ENCODE results near the gene ZNF641. TPM values are rescaled to one million over a fixed set of nuclear protein-coding genes. Genes with fewer than 3 reads are reported as not detected.
A peak's percentile ranks its signal among the peaks of the same experiment; 100 is the strongest.

ZNF641 gene
- total RNA-seq, 2 experiments from 2014 or later: 16.4 to 16.9 TPM

- Mint-ChIP-seq H3K4me3 (no peak overlapping the region), H3K27me3 (peaks cover 4% of the 10 kb centered on the region), H3K27ac (no peak overlapping the region), H3K4me1 (no peaks in the 10 kb centered on the region), H3K9me3 (peaks cover under 1% of the 10 kb centered on the region), H3K36me3 (ENCODE audit: low read depth) (no peaks in the 10 kb centered on the region)
- CTCF ChIA-PET: no interaction called here
- DNase-seq: no peak
- POLR2A ChIA-PET: no interaction called here
These were observed 39.4 kb downstream of the ZNF641 start for GRCh38 chr12:48311313-48311712.

- H3K27me3 Mint-ChIP-seq: peaks cover 4% of the 10 kb centered on the region
- H3K4me1 Mint-ChIP-seq: no peaks in the 10 kb centered on the region
- CTCF ChIA-PET: no interaction called here
- no peak for DNase-seq
- H3K4me3 Mint-ChIP-seq: no peak overlapping the region
- no peak overlapping the region for H3K27ac Mint-ChIP-seq
- no peaks in the 10 kb centered on the region for H3K9me3 Mint-ChIP-seq
- H3K36me3 Mint-ChIP-seq (ENCODE audit: low read depth): no peaks in the 10 kb centered on the region
- POLR2A ChIA-PET: no interaction called here
These were observed 43.5 kb downstream of the ZNF641 start for GRCh38 chr12:48307269-48307668.

GRCh38 chr12:48305190-48305589 is 45.5 kb downstream of the ZNF641 start:
- ChIA-PET CTCF (no interaction called here), POLR2A (no interaction called here)
- DNase-seq: no peak
- H3K9me3 Mint-ChIP-seq: no peaks in the 10 kb centered on the region
- no peak overlapping the region for H3K4me3 Mint-ChIP-seq
- H3K27ac Mint-ChIP-seq: no peak overlapping the region
- H3K27me3 Mint-ChIP-seq: no peaks in the 10 kb centered on the region
- no peaks in the 10 kb centered on the region for H3K4me1 Mint-ChIP-seq
- no peaks in the 10 kb centered on the region for H3K36me3 Mint-ChIP-seq (ENCODE audit: low read depth)

GRCh38 chr12:48302161-48302911 is 48.4 kb downstream of the ZNF641 start:
- no peaks in the 10 kb centered on the region for H3K36me3 Mint-ChIP-seq (ENCODE audit: low read depth)
- no peaks in the 10 kb centered on the region for H3K4me1 Mint-ChIP-seq
- no peaks in the 10 kb centered on the region for H3K9me3 Mint-ChIP-seq
- H3K4me3 Mint-ChIP-seq: no peak overlapping the region
- DNase-seq: no peak
- H3K27me3 Mint-ChIP-seq: peaks cover 6% of the 10 kb centered on the region
- ChIA-PET POLR2A (no interaction called here), CTCF (no interaction called here)
- no peak overlapping the region for H3K27ac Mint-ChIP-seq

DNA sequence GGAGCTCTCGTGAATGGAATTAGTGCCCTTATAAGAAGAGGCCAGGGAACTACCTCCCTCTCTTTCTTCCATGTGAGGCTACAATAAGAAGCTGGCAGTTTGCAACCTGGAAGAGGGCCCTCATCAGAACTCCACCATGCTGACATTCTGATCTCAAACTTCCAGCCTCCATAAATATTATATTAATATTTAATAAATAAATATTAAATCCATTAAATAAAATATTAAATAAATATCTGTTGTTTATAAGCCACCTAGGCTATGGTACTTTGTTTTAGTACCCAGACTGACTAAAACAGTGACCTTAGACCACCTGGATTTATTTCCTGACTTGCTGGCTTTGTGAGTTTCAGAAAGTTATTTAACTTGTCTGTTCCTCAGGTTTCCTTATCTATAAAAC is 49.9 kb downstream of the ZNF641 start:
- H3K36me3 Mint-ChIP-seq (ENCODE audit: low read depth): no peaks in the 10 kb centered on the region
- H3K4me3 Mint-ChIP-seq: no peak overlapping the region
- peaks cover 7% of the 10 kb centered on the region for H3K4me1 Mint-ChIP-seq
- no peaks in the 10 kb centered on the region for H3K9me3 Mint-ChIP-seq
- CTCF ChIA-PET: no interaction called here
- H3K27me3 Mint-ChIP-seq: peaks cover 12% of the 10 kb centered on the region
- no peak overlapping the region for H3K27ac Mint-ChIP-seq
- POLR2A ChIA-PET: no interaction called here
- no peak for DNase-seq

DNA sequence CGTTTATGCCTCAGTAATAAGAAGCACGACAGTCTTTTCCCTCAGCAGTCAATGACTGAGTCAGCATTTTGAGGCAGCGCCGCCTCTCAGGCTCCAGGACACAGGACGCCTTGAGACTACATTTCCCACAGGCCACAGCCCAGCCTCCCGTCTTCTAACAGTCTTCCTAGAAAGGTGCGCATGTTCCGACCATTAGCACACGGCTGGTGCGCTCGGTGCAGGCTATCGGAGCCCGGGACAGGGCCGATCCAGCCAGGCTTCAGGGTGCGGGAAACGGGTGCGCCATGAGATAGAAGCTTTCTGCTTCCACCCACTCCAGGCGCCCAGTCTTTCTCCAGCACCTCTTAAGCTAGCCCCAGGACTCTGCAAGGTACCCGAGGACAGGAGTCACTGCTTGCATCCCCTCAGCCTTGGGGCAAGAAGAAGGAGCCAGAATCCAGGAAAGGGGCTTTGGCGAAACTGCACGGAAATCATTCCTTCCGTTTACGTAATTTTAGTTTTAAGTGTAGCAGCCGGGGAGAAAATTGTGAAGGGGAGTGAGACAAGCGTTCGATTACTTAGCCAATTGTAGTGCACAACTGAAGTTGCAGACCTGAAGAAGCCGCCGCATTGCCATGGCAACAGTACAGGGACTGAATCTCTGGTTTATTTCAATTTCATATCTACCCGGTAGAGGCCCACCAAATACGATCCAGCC is 54.0 kb downstream of the ZNF641 start:
- no peaks in the 10 kb centered on the region for H3K9me3 Mint-ChIP-seq
- no peaks in the 10 kb centered on the region for H3K36me3 Mint-ChIP-seq (ENCODE audit: low read depth)
- DNase-seq: peak; percentile 41
- H3K27ac Mint-ChIP-seq: no peak overlapping the region
- peak overlapping the region; percentile 28 for H3K4me3 Mint-ChIP-seq
- H3K27me3 Mint-ChIP-seq: peaks cover 12% of the 10 kb centered on the region
- POLR2A ChIA-PET: no interaction called here
- CTCF ChIA-PET: no interaction called here
- H3K4me1 Mint-ChIP-seq: peaks cover 9% of the 10 kb centered on the region

DNA sequence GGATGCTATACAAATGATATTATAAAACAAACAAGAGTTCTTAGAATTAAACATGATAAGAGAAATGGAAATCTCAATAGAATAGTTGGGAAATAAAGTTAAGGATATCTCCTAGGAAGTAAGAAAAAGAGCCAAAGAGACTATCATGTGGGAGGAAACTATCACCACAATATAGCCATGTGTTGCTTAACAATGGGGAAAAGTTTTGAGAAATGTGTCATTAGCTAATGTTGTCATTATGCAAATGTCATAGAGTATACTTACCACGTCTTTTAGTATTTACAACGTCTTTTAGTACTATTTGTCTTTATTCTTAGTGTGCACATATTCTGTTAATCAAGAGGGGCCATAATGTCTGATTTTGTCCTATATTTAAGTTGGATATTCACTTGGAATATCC is 58.7 kb downstream of the ZNF641 start:
- Mint-ChIP-seq H3K27me3 (peaks cover 8% of the 10 kb centered on the region), H3K36me3 (ENCODE audit: low read depth) (no peaks in the 10 kb centered on the region), H3K27ac (no peak overlapping the region), H3K4me1 (peaks cover 8% of the 10 kb centered on the region), H3K9me3 (no peaks in the 10 kb centered on the region), H3K4me3 (no peak overlapping the region)
- no peak for DNase-seq
- ChIA-PET CTCF (no interaction called here), POLR2A (no interaction called here)

GRCh38 chr12:48291511-48291910 is 59.2 kb downstream of the ZNF641 start:
- Mint-ChIP-seq H3K36me3 (ENCODE audit: low read depth) (no peaks in the 10 kb centered on the region), H3K27ac (no peak overlapping the region), H3K4me1 (peaks cover 5% of the 10 kb centered on the region), H3K27me3 (peaks cover 5% of the 10 kb centered on the region), H3K9me3 (no peaks in the 10 kb centered on the region), H3K4me3 (no peak overlapping the region)
- no peak for DNase-seq
- POLR2A ChIA-PET: no interaction called here
- CTCF ChIA-PET: no interaction called here

- DNase-seq: no peak
- Mint-ChIP-seq H3K27me3 (peaks cover 5% of the 10 kb centered on the region), H3K9me3 (peaks cover 3% of the 10 kb centered on the region), H3K36me3 (ENCODE audit: low read depth) (no peaks in the 10 kb centered on the region), H3K4me3 (no peak overlapping the region), H3K4me1 (peaks cover 10% of the 10 kb centered on the region), H3K27ac (no peak overlapping the region)
- CTCF ChIA-PET: no interaction called here
- POLR2A ChIA-PET: no interaction called here
These were observed 62.1 kb downstream of the ZNF641 start for GRCh38 chr12:48288387-48289268.

Other genes with a start within 250 kb of the ZNF641 start
- 10 to 100 TPM; 42.4 to 43.7 TPM for gene SENP1, start 244.8 kb downstream of the ZNF641 start, total RNA-seq
- 10 to 100 TPM; 16.8 TPM for gene PFKM, start 231.6 kb downstream of the ZNF641 start, total RNA-seq
- 10 to 100 TPM; 43.4 to 45.6 TPM for gene ASB8, start 193.4 kb downstream of the ZNF641 start, total RNA-seq
- gene CCDC184, start 167.3 kb downstream of the ZNF641 start, total RNA-seq: under 1 TPM; 0.63 to 0.65 TPM
- not detected for gene OR10AD1, start 147.6 kb downstream of the ZNF641 start, total RNA-seq
- gene ANP32D, start 121.6 kb upstream of the ZNF641 start, total RNA-seq: not detected
- not detected for gene C12orf54, start 131.6 kb upstream of the ZNF641 start, total RNA-seq
- gene OR8S1, start 174.7 kb upstream of the ZNF641 start, total RNA-seq: not detected
- gene LALBA, start 219.1 kb upstream of the ZNF641 start, total RNA-seq: not detected